Cardiac ventricle fibroblast (primary cell): ENCODE measurements around the gene STPG2. TPM values are rescaled to one million over a fixed set of nuclear protein-coding genes. Genes with fewer than 3 reads are reported as not detected.

ENCODE experiments used
- total RNA-seq: library from RNA; depleted of rRNA; stranded (reverse); fragments of >200 nt; gene quantifications from 2 replicates; pipeline ENCODE4 v1.2.3, GENCODE V29; 2015

The STPG2 gene
- not detected in 2 replicates for total RNA-seq

GRCh38 chr4:98143001-98143899, at the start of gene STPG2:
TSS of gene STPG2 (minus strand) at chr4:98143476.

Other genes starting within 250 kb of the STPG2 start
- gene RAP1GDS1, start 117.9 kb upstream of the STPG2 start, total RNA-seq: 21.1 and 29.3 TPM in 2 replicates